BLaER1 (cell line): ENCODE results near the gene FIS1.
A peak's percentile ranks its signal among the peaks of the same experiment; 100 is the strongest.
"Not testable (repeated sequence)": the region's sequence is repeated elsewhere in the genome, so short reads cannot be mapped to it uniquely, and the experiment has no call there.

Experiments used
- H3K27ac ChIP-seq: shearing (Covaris generic); formaldehyde crosslinking; 2 replicates; pipeline ENCODE4 v1.8.1; 2022
- H3K27me3 ChIP-seq: shearing (Covaris generic); formaldehyde crosslinking; 2 replicates; pipeline ENCODE4 v1.8.1; 2022
- H3K36me3 ChIP-seq: shearing (Covaris generic); formaldehyde crosslinking; 2 replicates; pipeline ENCODE4 v1.8.1; 2022
- H3K4me1 ChIP-seq: shearing (Covaris generic); formaldehyde crosslinking; 2 replicates; pipeline ENCODE4 v1.8.1; 2022
- H3K4me2 ChIP-seq: shearing (Covaris generic); formaldehyde crosslinking; 2 replicates; pipeline ENCODE4 v1.8.1; 2022
- H3K4me3 ChIP-seq: shearing (Covaris generic); formaldehyde crosslinking; 2 replicates; pipeline ENCODE4 v1.8.1; 2022
- H3K9ac ChIP-seq: shearing (Covaris generic); formaldehyde crosslinking; 2 replicates; pipeline ENCODE4 v1.8.1; 2022
- H3K9me3 ChIP-seq: shearing (Covaris generic); formaldehyde crosslinking; 2 replicates; pipeline ENCODE4 v1.8.1; 2022
- H4K20me1 ChIP-seq: shearing (Covaris generic); formaldehyde crosslinking; 2 replicates; pipeline ENCODE4 v1.8.1; 2022
- Cebpa-rat ChIP-seq: shearing (Covaris generic); IDR thresholded peaks from 2 replicates; pipeline ENCODE4 v1.8.1; 2022

The FIS1 gene

GRCh38 chr7:101244375-101245146 lies at the start of gene FIS1:
Gene FIS1, minus strand, starts transcription at chr7:101245081. Its CDS starts 77 bp downstream, at chr7:101245004.
- Histone ChIP-seq H3K27ac (peak within 1 kb of the TSS; percentile 89), H3K9me3 (no peaks in the 10 kb centered on the region), H3K4me1 (peaks cover 60% of the 10 kb centered on the region), H3K4me2 (peak within 1 kb of the TSS; percentile 86), H3K36me3 (peaks cover 71% of the 10 kb centered on the region), H3K9ac (peak within 1 kb of the TSS; percentile 85), H3K4me3 (peak within 1 kb of the TSS; percentile 79), H4K20me1 (peaks cover 26% of the 10 kb centered on the region; the same call in 1 of the 2 replicates), H3K27me3 (no peaks in the 10 kb centered on the region)
- no peak for TF ChIP-seq Cebpa-rat

GRCh38 chr7:101294039-101294831 lies 49.4 kb upstream of the FIS1 start:
- Histone ChIP-seq H3K9ac (no peak overlapping the region), H3K4me3 (no peak overlapping the region), H4K20me1 (no peaks in the 10 kb centered on the region), H3K4me2 (no peak overlapping the region), H3K36me3 (no peaks in the 10 kb centered on the region), H3K27me3 (no peaks in the 10 kb centered on the region), H3K27ac (no peak overlapping the region), H3K9me3 (no peaks in the 10 kb centered on the region), H3K4me1 (peaks cover 34% of the 10 kb centered on the region)
- TF ChIP-seq Cebpa-rat = no peak

- H3K27ac ChIP-seq, H4K20me1 ChIP-seq, H3K27me3 ChIP-seq, H3K4me2 ChIP-seq, H3K9ac ChIP-seq, H3K9me3 ChIP-seq, H3K36me3 ChIP-seq, H3K4me3 ChIP-seq: not testable (repeated sequence)
- peaks cover 30% of the 10 kb centered on the region for H3K4me1 ChIP-seq
These were observed 48.5 kb upstream of the FIS1 start for GRCh38 chr7:101293069-101294021.

- H3K4me3 ChIP-seq, H4K20me1 ChIP-seq, H3K9me3 ChIP-seq, H3K9ac ChIP-seq, H3K27me3 ChIP-seq, H3K27ac ChIP-seq, H3K36me3 ChIP-seq, H3K4me2 ChIP-seq: not testable (repeated sequence)
- H3K4me1 ChIP-seq = peaks cover 30% of the 10 kb centered on the region
These were observed 47.7 kb upstream of the FIS1 start for GRCh38 chr7:101292566-101292965.

- not testable (repeated sequence) for H3K9ac ChIP-seq, H4K20me1 ChIP-seq, H3K4me3 ChIP-seq, H3K9me3 ChIP-seq, H3K36me3 ChIP-seq, H3K27ac ChIP-seq, H3K27me3 ChIP-seq
- H3K4me1 ChIP-seq = peaks cover 49% of the 10 kb centered on the region
- peak overlapping the region; percentile 44 for H3K4me2 ChIP-seq
These were observed 45.5 kb upstream of the FIS1 start for GRCh38 chr7:101290186-101291037.

GRCh38 chr7:101289687-101290086 lies 44.8 kb upstream of the FIS1 start:
- H4K20me1 ChIP-seq, H3K9ac ChIP-seq, H3K27ac ChIP-seq, H3K36me3 ChIP-seq, H3K27me3 ChIP-seq, H3K4me3 ChIP-seq, H3K9me3 ChIP-seq: not testable (repeated sequence)
- peak overlapping the region; percentile 44 for H3K4me2 ChIP-seq
- H3K4me1 ChIP-seq = peaks cover 49% of the 10 kb centered on the region

- Histone ChIP-seq H3K9me3 (no peaks in the 10 kb centered on the region), H3K36me3 (no peaks in the 10 kb centered on the region), H3K4me3 (no peak overlapping the region), H3K4me1 (peaks cover 49% of the 10 kb centered on the region), H4K20me1 (no peaks in the 10 kb centered on the region), H3K27me3 (no peaks in the 10 kb centered on the region), H3K9ac (no peak overlapping the region), H3K27ac (no peak overlapping the region), H3K4me2 (no peak overlapping the region)
- no peak for TF ChIP-seq Cebpa-rat
These were observed 43.6 kb upstream of the FIS1 start for GRCh38 chr7:101288439-101288838.

GRCh38 chr7:101287032-101287431 lies 42.2 kb upstream of the FIS1 start:
- peaks cover 58% of the 10 kb centered on the region for H3K4me1 ChIP-seq
- TF ChIP-seq Cebpa-rat = no peak
- H3K9me3 ChIP-seq = no peaks in the 10 kb centered on the region
- H3K27ac ChIP-seq = no peak overlapping the region
- H3K27me3 ChIP-seq = no peaks in the 10 kb centered on the region
- no peak overlapping the region for H3K9ac ChIP-seq
- H3K36me3 ChIP-seq = no peaks in the 10 kb centered on the region
- no peak overlapping the region for H3K4me3 ChIP-seq
- no peaks in the 10 kb centered on the region for H4K20me1 ChIP-seq
- peak overlapping the region; percentile 61 for H3K4me2 ChIP-seq

- not testable (repeated sequence) for H3K9me3 ChIP-seq, H3K36me3 ChIP-seq, H3K9ac ChIP-seq, H3K27ac ChIP-seq, H3K4me2 ChIP-seq, H3K4me3 ChIP-seq, H4K20me1 ChIP-seq, H3K27me3 ChIP-seq
- peaks cover 64% of the 10 kb centered on the region for H3K4me1 ChIP-seq
These were observed 41.0 kb upstream of the FIS1 start for GRCh38 chr7:101285880-101286279.
